Nucleus accumbens (tissue), 56 donors: ENCODE data around the gene EFNA3.

Source experiments
- DNase-seq, 56 donors: peaks; one replicate each; lab custom pipeline; 2025; lab: John Stamatoyannopoulos, UW

The EFNA3 gene

GRCh38 chr1:155126556-155127104 is 48.0 kb downstream of the EFNA3 start:
- DNase-seq = peak in 49 of 56 donors; percentile 38 to 89 (median 78)

- DNase-seq = peak in 55 of 56 donors; percentile 54 to 95 (median 86)
These were observed 48.7 kb downstream of the EFNA3 start, which contains the start of gene EFNA1 for GRCh38 chr1:155127105-155127966. TSS of gene EFNA1 (plus strand) at chr1:155127876. CDS start at chr1:155127978, 102 bp downstream.

GRCh38 chr1:155127967-155128754 is 49.5 kb downstream of the EFNA3 start:
- DNase-seq = peak in 2 of 56 donors; percentile 31 to 46

GRCh38 chr1:155128755-155129473 is 50.3 kb downstream of the EFNA3 start:
- DNase-seq = peak in 47 of 56 donors; percentile 10 to 75 (median 45)

- no peak for DNase-seq
These were observed 51.8 kb downstream of the EFNA3 start for GRCh38 chr1:155130272-155131006.

- DNase-seq = no peak
These were observed 52.6 kb downstream of the EFNA3 start for GRCh38 chr1:155131285-155131684.

- DNase-seq = no peak
These were observed 53.2 kb downstream of the EFNA3 start for GRCh38 chr1:155131856-155132255.

- no peak for DNase-seq
These were observed 55.2 kb downstream of the EFNA3 start for GRCh38 chr1:155133799-155134281.

- DNase-seq = no peak
These were observed 55.7 kb downstream of the EFNA3 start for GRCh38 chr1:155134322-155134721.

GRCh38 chr1:155134880-155135414 is 56.3 kb downstream of the EFNA3 start:
- DNase-seq = peak in 51 of 56 donors; percentile 23 to 86 (median 58)

- DNase-seq = peak; percentile 55 to 95 (median 86)
These were observed 56.9 kb downstream of the EFNA3 start, which contains the start of gene SLC50A1 for GRCh38 chr1:155135415-155136028. TSS of gene SLC50A1 (plus strand) at chr1:155135852. CDS start at chr1:155135912, 60 bp downstream.

- DNase-seq = no peak
These were observed 58.1 kb downstream of the EFNA3 start for GRCh38 chr1:155136748-155137147.
